NCI-H2227 (cell line): ENCODE results near the gene SCIMP.
A peak's percentile ranks its signal among the peaks of the same experiment; 100 is the strongest.
"Not testable (repeated sequence)": the region's sequence is repeated elsewhere in the genome, so short reads cannot be mapped to it uniquely, and the experiment has no call there.

Experiments
- DNase-seq: peaks from one replicate; lab custom pipeline; 2025; ENCODE audit not compliant: unreplicated experiment; lab: John Stamatoyannopoulos, UW

The SCIMP gene

DNA sequence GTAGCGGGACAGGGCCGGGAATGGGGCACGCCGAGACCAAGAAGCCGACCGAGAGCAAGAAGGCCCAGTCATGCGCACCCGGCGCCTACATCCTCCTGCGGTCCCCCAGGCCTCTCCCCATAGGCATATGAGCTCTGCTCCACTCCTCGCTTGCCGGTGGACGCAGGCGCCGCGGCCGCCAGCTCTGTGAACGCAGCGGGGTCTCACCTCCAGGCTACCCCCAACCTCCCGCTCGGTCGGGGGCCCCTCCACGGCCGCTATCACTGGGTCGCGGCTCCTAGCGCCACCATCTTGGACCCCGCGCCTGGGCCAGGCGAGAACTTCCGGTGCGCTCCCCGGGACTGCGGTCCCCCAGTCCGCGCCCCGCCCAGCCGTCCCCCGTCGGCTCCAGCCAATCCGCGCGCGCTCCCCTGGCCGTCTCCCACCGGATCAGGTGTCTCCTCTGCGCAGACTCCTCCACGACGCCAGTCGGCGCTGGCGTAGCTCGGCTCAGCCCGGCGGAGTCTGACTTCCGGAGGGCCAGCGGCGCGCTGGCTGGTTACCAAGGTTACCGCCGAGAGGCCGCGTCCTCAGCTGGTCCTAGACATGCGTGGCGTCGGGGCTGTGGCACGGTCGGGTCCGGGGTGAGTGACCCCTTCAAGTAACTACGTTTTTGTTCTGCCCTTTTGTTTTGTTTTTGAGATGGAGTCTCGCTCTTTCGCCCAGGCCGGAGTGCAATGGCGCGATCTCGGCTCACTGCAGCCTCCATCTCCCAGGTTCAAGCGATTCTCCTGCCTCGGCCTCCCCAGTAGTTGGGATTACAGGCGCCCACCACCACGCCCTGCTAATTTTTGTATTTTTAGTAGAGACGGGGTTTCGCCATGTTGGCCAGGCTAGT is 42.9 kb downstream of the SCIMP start, which contains the start of gene ZNF594:
ZNF594 (minus strand) TSS at position 328 of the 877 bp plus-strand sequence. CDS start 7,612 bp downstream, outside the sequence.
- DNase-seq: peak; percentile 95

GRCh38 chr17:5184288-5184687 is 50.4 kb downstream of the SCIMP start:
- no peak for DNase-seq

GRCh38 chr17:5183410-5183793 is 51.3 kb downstream of the SCIMP start:
- no peak for DNase-seq

- no peak for DNase-seq
Observed at GRCh38 chr17:5182597-5183409, 51.9 kb downstream of the SCIMP start.

GRCh38 chr17:5181509-5182305 is 53.0 kb downstream of the SCIMP start:
- DNase-seq: no peak

- DNase-seq: no peak
Observed at GRCh38 chr17:5179003-5179402, 55.7 kb downstream of the SCIMP start.

DNA sequence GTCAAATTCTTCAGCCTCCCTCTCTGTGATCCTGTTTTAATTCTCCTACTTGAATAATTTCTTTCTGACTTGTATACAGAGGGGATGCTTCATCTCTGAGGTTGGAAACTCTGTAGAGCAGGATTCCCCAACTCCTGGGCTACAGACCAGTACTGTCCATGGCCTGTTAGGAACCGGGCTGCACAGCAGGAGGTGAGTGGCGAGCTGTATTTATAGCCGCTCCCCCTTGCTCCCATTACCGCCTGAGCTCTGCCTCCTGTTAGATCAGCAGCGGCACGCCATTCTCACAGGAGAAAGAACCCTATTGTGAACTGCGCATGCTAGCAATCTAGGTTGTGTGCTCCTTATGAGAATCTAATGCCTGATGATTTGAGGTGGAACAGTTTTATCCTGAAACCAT is 59.6 kb downstream of the SCIMP start:
- DNase-seq: not testable (repeated sequence)

DNA sequence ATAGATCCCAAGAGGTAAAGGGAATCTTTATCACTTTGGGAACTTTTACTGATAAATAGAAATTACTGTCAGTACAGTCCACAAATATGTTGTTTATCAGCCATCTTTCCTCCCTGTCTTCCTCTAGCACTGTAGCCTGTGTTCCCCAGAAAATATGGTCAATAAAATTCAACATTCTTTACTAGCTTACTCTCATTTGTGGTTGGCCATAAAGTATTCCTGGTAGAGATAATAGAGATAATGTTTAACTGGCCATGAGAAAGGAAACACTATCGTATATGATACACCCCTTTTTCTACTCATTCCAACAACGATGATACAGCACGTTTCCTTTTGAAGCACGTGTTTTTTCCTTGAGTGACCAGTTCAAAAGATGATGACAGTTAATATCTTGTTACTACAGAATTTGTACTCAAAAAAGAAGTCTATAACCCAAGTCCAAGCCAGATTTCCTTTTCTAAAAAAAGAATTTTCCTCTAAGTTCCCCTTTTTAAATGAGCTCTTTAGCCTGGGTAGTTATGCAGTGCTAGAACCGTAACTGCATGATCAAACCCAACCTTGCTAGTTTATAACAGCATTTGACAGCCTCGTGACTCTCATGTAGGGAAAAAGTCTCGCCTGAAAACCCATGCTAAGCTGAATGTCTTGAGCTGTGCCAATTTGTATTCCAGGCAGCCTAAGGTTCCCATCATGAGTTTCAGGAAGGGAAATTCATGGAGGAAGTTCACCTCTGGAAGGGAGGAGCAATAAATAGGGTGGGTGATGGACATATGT is 68.7 kb downstream of the SCIMP start:
- not testable (repeated sequence) for DNase-seq

DNA sequence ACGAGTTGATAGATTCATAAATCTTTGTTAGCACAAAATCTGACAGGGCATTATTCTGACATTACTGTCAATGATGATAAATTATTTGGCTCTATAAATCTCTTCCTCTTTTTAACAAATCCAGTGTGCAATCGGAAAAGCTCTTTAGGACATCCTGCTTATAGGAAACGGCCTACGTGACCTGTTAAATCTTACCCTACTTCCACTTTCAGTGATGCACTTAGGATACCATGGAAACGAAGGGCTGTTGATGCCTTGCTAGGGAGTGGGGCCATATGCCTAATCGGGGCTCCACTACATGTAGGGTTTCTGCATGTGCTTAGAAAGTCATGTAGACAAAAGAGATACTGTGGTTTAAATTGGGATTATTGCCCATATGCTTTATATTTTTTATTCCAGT is 70.2 kb downstream of the SCIMP start:
- DNase-seq: no peak

GRCh38 chr17:5161793-5162192 is 72.9 kb downstream of the SCIMP start:
- not testable (repeated sequence) for DNase-seq

GRCh38 chr17:5160702-5161101 is 74.0 kb downstream of the SCIMP start:
- not testable (repeated sequence) for DNase-seq
